HepG2 (cell line): ENCODE results near the gene RBBP6. TPM values are rescaled to one million over a fixed set of nuclear protein-coding genes. Genes with fewer than 3 reads are reported as not detected.

ENCODE experiments used
- EP300 ChIP-seq, 3 experiments: sonication (generic) in 1 of 3; formaldehyde crosslinking in 1 of 3; IDR thresholded peaks; 2 replicates each; pipeline versions ENCODE4 v1.5.1 to v1.6.1; 2011 to 2020; ENCODE audit warnings: low read depth in 2 of 3, low read length in 2 of 3, borderline replicate concordance in 1 of 3, improper control_type of control experiment in 1 of 3, mild to moderate bottlenecking in 1 of 3, missing genetic modification reagents in 1 of 3, moderate library complexity in 1 of 3
- ETV5 ChIP-seq: IDR thresholded peaks from 2 replicates; pipeline ENCODE4 v1.6.1; 2018; ENCODE audit warnings: missing biosample characterization, missing genetic modification reagents, inconsistent platforms, borderline replicate concordance
- GTF3A ChIP-seq: sonication (generic); formaldehyde crosslinking; conservative IDR thresholded peaks from 2 replicates; pipeline ENCODE4 v1.4.0; 2020; ENCODE audit warnings: mild to moderate bottlenecking, missing genetic modification reagents
- KLF13 ChIP-seq: sonication (generic); formaldehyde crosslinking; IDR thresholded peaks from 2 replicates; pipeline ENCODE4 v1.4.0; 2020; ENCODE audit warnings: mild to moderate bottlenecking, missing genetic modification reagents
- MBNL3 ChIP-seq: fragments of 250-450 bp; sonication (Bioruptor Pico); conservative IDR thresholded peaks from 2 replicates; pipeline ENCODE4 v1.8.0; 2022; ENCODE audit warnings: mild to moderate bottlenecking, inconsistent platforms
- MXD3 ChIP-seq: IDR thresholded peaks from 2 replicates; pipeline ENCODE4 v1.6.1; 2016; ENCODE audit warnings: mild to moderate bottlenecking, missing biosample characterization, missing genetic modification reagents
- NFRKB ChIP-seq: fragments of 450-650 bp; IDR thresholded peaks from 2 replicates; pipeline ENCODE4 v1.6.1; 2017
- NR2C2 ChIP-seq: sonication (generic); formaldehyde crosslinking; IDR thresholded peaks from 2 replicates; pipeline ENCODE4 v1.4.0; 2020; ENCODE audit warnings: missing genetic modification reagents, mild to moderate bottlenecking, moderate library complexity, borderline replicate concordance
- SSRP1 ChIP-seq: IDR thresholded peaks from 2 replicates; pipeline ENCODE4 v1.6.1; 2016; ENCODE audit warnings: control low read depth
- TP53 ChIP-seq: sonication (generic); formaldehyde crosslinking; conservative IDR thresholded peaks from 2 replicates; pipeline ENCODE4 v1.4.0; 2020; ENCODE audit warnings: missing genetic modification reagents
- ZNF331 ChIP-seq: sonication (generic); formaldehyde crosslinking; IDR thresholded peaks from 2 replicates; pipeline ENCODE4 v1.4.0; 2020; ENCODE audit warnings: missing genetic modification reagents
- ZNF343 ChIP-seq: sonication (generic); formaldehyde crosslinking; IDR thresholded peaks from 2 replicates; pipeline ENCODE4 v1.4.0; 2020; ENCODE audit warnings: mild to moderate bottlenecking, missing genetic modification reagents
- ZNF383 ChIP-seq: sonication (generic); formaldehyde crosslinking; IDR thresholded peaks from 2 replicates; pipeline ENCODE4 v1.4.0; 2020; ENCODE audit warnings: missing genetic modification reagents, mild to moderate bottlenecking, borderline replicate concordance
- ZNF709 ChIP-seq: sonication (generic); formaldehyde crosslinking; IDR thresholded peaks from 2 replicates; pipeline ENCODE4 v1.5.0; 2020; ENCODE audit warnings: mild to moderate bottlenecking, missing genetic modification reagents
- ZNF724P ChIP-seq: sonication (generic); formaldehyde crosslinking; IDR thresholded peaks from 2 replicates; pipeline ENCODE4 v1.8.0; 2022; ENCODE audit warnings: missing genetic modification reagents, borderline replicate concordance
- ZSCAN12 ChIP-seq: sonication (generic); formaldehyde crosslinking; IDR thresholded peaks from 2 replicates; pipeline ENCODE4 v1.9.0; 2021; ENCODE audit warnings: mild to moderate bottlenecking, missing genetic modification reagents
- polyA plus RNA-seq, 8 experiments: library from polyadenylated mRNA; depleted of rRNA in 3 of 8; stranded (reverse) in 7 of 8; unstranded in 1 of 8; fragments of >200 nt; fragmentation: Illumina TruSeq in 4 of 8; extraction: Trizol in 4 of 8; gene quantifications; 2 replicates each; pipeline versions ENCODE4 v1.2.1 to v1.2.3, GENCODE V29; 2011 to 2016; ENCODE audit warnings: low read depth in 4 of 8, missing spikeins in 1 of 8, mixed read lengths in 1 of 8; ENCODE audit not compliant: insufficient read depth in 1 of 8
- total RNA-seq, 5 experiments: library from RNA; depleted of rRNA; stranded (reverse); fragments of >200 nt; fragmentation: Illumina TruSeq; extraction: Trizol; gene quantifications; 2 replicates each; pipeline ENCODE4 v1.2.3, GENCODE V29; 2016; ENCODE audit warnings: low read depth in 1 of 5
- TF ChIP-seq, protein P1 (sequence below): sonication (generic); formaldehyde crosslinking; IDR thresholded peaks from 2 replicates; pipeline ENCODE4 v1.4.0; 2020; ENCODE audit warnings: missing genetic modification reagents
- TF ChIP-seq, protein P2 (sequence below): sonication (generic); formaldehyde crosslinking; IDR thresholded peaks from 2 replicates; pipeline ENCODE4 v1.9.0; 2021; ENCODE audit warnings: missing genetic modification reagents, mild to moderate bottlenecking, borderline replicate concordance
- TF ChIP-seq, protein P3 (sequence below), 2 experiments: fragments of 450-650 bp in 1 of 2; sonication (generic) in 1 of 2; formaldehyde crosslinking; IDR thresholded peaks; 2 replicates each; pipeline versions ENCODE4 v1.5.0 to v1.8.0; 2020 to 2022; ENCODE audit warnings: mild to moderate bottlenecking in 1 of 2, missing genetic modification reagents in 1 of 2
- TF ChIP-seq, protein P4 (sequence below): sonication (generic); formaldehyde crosslinking; IDR thresholded peaks from 2 replicates; pipeline ENCODE4 v1.5.0; 2020; ENCODE audit warnings: missing genetic modification reagents, mild to moderate bottlenecking, borderline replicate concordance
- TF ChIP-seq, protein P5 (sequence below): sonication (generic); formaldehyde crosslinking; IDR thresholded peaks from 2 replicates; pipeline ENCODE4 v1.4.0; 2020; ENCODE audit warnings: missing genetic modification reagents

Gene RBBP6
- total and polyA plus RNA-seq, 2 of the 13 experiments (the other 11 are each of a cell fraction or from before 2014, with no cell fraction given) = 37.1 to 70.9 TPM

- TF ChIP-seq, protein P1, sequence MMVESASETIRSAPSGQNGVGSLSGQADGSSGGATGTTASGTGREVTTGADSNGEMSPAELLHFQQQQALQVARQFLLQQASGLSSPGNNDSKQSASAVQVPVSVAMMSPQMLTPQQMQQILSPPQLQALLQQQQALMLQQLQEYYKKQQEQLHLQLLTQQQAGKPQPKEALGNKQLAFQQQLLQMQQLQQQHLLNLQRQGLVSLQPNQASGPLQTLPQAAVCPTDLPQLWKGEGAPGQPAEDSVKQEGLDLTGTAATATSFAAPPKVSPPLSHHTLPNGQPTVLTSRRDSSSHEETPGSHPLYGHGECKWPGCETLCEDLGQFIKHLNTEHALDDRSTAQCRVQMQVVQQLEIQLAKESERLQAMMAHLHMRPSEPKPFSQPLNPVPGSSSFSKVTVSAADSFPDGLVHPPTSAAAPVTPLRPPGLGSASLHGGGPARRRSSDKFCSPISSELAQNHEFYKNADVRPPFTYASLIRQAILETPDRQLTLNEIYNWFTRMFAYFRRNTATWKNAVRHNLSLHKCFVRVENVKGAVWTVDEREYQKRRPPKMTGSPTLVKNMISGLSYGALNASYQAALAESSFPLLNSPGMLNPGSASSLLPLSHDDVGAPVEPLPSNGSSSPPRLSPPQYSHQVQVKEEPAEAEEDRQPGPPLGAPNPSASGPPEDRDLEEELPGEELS (CRISPR knock-in tag) = no peak; the same call in 1 of the 2 replicates
- TF ChIP-seq, protein P2, sequence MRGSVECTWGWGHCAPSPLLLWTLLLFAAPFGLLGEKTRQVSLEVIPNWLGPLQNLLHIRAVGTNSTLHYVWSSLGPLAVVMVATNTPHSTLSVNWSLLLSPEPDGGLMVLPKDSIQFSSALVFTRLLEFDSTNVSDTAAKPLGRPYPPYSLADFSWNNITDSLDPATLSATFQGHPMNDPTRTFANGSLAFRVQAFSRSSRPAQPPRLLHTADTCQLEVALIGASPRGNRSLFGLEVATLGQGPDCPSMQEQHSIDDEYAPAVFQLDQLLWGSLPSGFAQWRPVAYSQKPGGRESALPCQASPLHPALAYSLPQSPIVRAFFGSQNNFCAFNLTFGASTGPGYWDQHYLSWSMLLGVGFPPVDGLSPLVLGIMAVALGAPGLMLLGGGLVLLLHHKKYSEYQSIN (CRISPR knock-in tag) = no peak
- TF ChIP-seq KLF13 (CRISPR knock-in tag) = peak; percentile 77; the same call in 1 of the 2 replicates
- TF ChIP-seq NFRKB = peak; percentile 57; the same call in 1 of the 2 replicates
- TF ChIP-seq MBNL3 (CRISPR knock-in tag) = no peak
- TF ChIP-seq EP300 (IDR thresholded peaks at IDR 0.05; ENCODE audit: low read depth in 2 of 2, low read length in 2 of 2) = no peak; a peak in 1 of 4 replicates
- TF ChIP-seq EP300 (CRISPR knock-in tag; IDR thresholded peaks at IDR 0.05; ENCODE audit: borderline replicate concordance) = peak; percentile 79; the same call in 1 of the 2 replicates
- TF ChIP-seq ZNF709 (CRISPR knock-in tag) = peak; percentile 97; the same call in 1 of the 2 replicates
- no peak for TF ChIP-seq ZSCAN12 (CRISPR knock-in tag)
- TF ChIP-seq TP53 = no peak
- TF ChIP-seq, protein P3, sequence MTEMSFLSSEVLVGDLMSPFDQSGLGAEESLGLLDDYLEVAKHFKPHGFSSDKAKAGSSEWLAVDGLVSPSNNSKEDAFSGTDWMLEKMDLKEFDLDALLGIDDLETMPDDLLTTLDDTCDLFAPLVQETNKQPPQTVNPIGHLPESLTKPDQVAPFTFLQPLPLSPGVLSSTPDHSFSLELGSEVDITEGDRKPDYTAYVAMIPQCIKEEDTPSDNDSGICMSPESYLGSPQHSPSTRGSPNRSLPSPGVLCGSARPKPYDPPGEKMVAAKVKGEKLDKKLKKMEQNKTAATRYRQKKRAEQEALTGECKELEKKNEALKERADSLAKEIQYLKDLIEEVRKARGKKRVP (CRISPR knock-in tag; IDR thresholded peaks at IDR 0.05) = peak in 1 of 2 experiments; percentile 50; a peak in 1 of 4 replicates
- 0 out of 2 replicates have a peak, but pooled peaks have one; percentile 39 for TF ChIP-seq SSRP1 (CRISPR knock-in tag)
- TF ChIP-seq MXD3 = 0 out of 2 replicates have a peak, but pooled peaks have one; percentile 91
- TF ChIP-seq ETV5 = peak; percentile 69; the same call in 1 of the 2 replicates
- TF ChIP-seq ZNF343 = peak; percentile 89
- peak; percentile 93 for TF ChIP-seq ZNF331 (CRISPR knock-in tag)
- TF ChIP-seq GTF3A (CRISPR knock-in tag) = 0 out of 2 replicates have a peak, but pooled peaks have one; percentile 26
- peak; percentile 63; the same call in 1 of the 2 replicates for TF ChIP-seq ZNF383
- TF ChIP-seq, protein P4, sequence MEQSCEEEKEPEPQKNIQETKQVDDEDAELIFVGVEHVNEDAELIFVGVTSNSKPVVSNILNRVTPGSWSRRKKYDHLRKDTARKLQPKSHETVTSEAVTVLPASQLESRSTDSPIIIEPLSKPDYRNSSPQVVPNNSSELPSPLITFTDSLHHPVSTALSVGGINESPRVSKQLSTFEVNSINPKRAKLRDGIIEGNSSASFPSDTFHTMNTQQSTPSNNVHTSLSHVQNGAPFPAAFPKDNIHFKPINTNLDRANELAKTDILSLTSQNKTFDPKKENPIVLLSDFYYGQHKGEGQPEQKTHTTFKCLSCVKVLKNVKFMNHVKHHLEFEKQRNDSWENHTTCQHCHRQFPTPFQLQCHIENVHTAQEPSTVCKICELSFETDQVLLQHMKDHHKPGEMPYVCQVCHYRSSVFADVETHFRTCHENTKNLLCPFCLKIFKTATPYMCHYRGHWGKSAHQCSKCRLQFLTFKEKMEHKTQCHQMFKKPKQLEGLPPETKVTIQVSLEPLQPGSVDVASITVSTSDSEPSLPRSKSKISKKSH (CRISPR knock-in tag) = no peak; the same call in none of the 2 replicates
- no peak for TF ChIP-seq ZNF724P (CRISPR knock-in tag)
- peak; percentile 91 for TF ChIP-seq NR2C2 (CRISPR knock-in tag)
- TF ChIP-seq, protein P5, sequence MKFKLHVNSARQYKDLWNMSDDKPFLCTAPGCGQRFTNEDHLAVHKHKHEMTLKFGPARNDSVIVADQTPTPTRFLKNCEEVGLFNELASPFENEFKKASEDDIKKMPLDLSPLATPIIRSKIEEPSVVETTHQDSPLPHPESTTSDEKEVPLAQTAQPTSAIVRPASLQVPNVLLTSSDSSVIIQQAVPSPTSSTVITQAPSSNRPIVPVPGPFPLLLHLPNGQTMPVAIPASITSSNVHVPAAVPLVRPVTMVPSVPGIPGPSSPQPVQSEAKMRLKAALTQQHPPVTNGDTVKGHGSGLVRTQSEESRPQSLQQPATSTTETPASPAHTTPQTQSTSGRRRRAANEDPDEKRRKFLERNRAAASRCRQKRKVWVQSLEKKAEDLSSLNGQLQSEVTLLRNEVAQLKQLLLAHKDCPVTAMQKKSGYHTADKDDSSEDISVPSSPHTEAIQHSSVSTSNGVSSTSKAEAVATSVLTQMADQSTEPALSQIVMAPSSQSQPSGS (CRISPR knock-in tag) = peak; percentile 69
Observed at GRCh38 chr16:24539295-24539849, at the start of gene RBBP6 (continued).
